GM12864 (cell line): ENCODE data around the gene CLIP4.

Experiments used
- DNase-seq: peaks from one replicate; pipeline ENCODE4 v3.0.0-alpha.2; 2011; ENCODE audit warnings: low read depth
- H3K4me3 ChIP-seq: 2 replicates; pipeline ENCODE4 v1.5.1; 2011; ENCODE audit warnings: mild to moderate bottlenecking, low read depth, low read length, control low read depth
- CTCF ChIP-seq: IDR thresholded peaks from 2 replicates; pipeline ENCODE4 v1.5.1; 2011; ENCODE audit warnings: low read depth, mild to moderate bottlenecking, moderate library complexity, low read length, control low read depth, inconsistent platforms; ENCODE audit errors: missing control alignments

CLIP4 gene

GRCh38 chr2:29227935-29228675 is 112.9 kb downstream of the CLIP4 start:
- H3K4me3 ChIP-seq, result no peak overlapping the region
- TF ChIP-seq CTCF, result no peak
- no peak for DNase-seq

- TF ChIP-seq CTCF, result no peak
- no peak overlapping the region for H3K4me3 ChIP-seq
- DNase-seq, result no peak
Measured at GRCh38 chr2:29228947-29229346, 113.7 kb downstream of the CLIP4 start.

GRCh38 chr2:29229640-29230039 is 114.4 kb downstream of the CLIP4 start:
- TF ChIP-seq CTCF, result no peak
- no peak for DNase-seq
- no peak overlapping the region for H3K4me3 ChIP-seq

GRCh38 chr2:29232041-29232440 is 116.8 kb downstream of the CLIP4 start:
- no peak for TF ChIP-seq CTCF
- no peak overlapping the region for H3K4me3 ChIP-seq
- DNase-seq, result no peak

- DNase-seq, result no peak
- TF ChIP-seq CTCF, result no peak
Measured at GRCh38 chr2:29233428-29233827, 118.2 kb downstream of the CLIP4 start.

GRCh38 chr2:29235411-29235810 is 120.2 kb downstream of the CLIP4 start:
- no peak for DNase-seq
- H3K4me3 ChIP-seq, result no peak overlapping the region
- no peak for TF ChIP-seq CTCF

More at GRCh38 chr2:29233428-29233827, 118.2 kb downstream of the CLIP4 start:
- H3K4me3 ChIP-seq, result no peak overlapping the region

GRCh38 chr2:29236074-29236473 is 120.9 kb downstream of the CLIP4 start:
- no peak for DNase-seq
- no peak for TF ChIP-seq CTCF
- H3K4me3 ChIP-seq, result no peak overlapping the region
